ENCODE data around the gene PODXL2.

DNA sequence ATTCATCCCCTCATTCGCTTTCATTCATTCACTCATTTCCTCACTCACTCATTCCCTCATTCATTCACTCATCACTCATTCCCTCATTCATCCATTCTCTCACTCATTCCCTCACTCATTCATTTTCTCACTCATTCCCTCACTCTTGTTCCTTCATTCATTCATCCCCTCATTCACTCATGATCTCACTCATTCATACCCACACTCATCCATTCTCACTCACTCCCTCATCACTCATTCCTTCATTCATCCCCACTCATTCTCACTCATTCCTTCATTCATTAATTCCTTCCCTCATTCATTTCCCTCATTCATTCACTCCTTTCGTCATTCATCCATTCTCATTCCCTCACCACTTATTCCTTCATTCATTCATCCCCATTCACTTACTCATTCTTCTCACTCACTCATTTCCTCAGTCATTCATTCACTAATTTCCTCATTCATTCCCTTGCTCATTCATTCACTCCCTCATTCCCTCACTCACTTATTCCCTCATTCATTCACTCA lies 58.3 kb downstream of the PODXL2 start:
- TF ChIP-seq HDAC2 (IDR thresholded peaks at IDR 0.05; ENCODE audit: borderline replicate concordance in 1 of 2, low read depth in 2 of 2, low read length in 2 of 2), result no peak
- no peak for TF ChIP-seq ASH2L (IDR thresholded peaks at IDR 0.05; ENCODE audit: low read length)
- no peak for TF ChIP-seq POLR2A (IDR thresholded peaks at IDR 0.05; ENCODE audit: control extremely low read depth in 1 of 2, low read depth in 2 of 2, low read length in 2 of 2)
- TF ChIP-seq TEAD4 (IDR thresholded peaks at IDR 0.05; ENCODE audit: low read depth, low read length), result no peak
- no peak for TF ChIP-seq EZH2 (IDR thresholded peaks at IDR 0.05; ENCODE audit: low read depth, low read length, severe bottlenecking)
- TF ChIP-seq, protein P1, sequence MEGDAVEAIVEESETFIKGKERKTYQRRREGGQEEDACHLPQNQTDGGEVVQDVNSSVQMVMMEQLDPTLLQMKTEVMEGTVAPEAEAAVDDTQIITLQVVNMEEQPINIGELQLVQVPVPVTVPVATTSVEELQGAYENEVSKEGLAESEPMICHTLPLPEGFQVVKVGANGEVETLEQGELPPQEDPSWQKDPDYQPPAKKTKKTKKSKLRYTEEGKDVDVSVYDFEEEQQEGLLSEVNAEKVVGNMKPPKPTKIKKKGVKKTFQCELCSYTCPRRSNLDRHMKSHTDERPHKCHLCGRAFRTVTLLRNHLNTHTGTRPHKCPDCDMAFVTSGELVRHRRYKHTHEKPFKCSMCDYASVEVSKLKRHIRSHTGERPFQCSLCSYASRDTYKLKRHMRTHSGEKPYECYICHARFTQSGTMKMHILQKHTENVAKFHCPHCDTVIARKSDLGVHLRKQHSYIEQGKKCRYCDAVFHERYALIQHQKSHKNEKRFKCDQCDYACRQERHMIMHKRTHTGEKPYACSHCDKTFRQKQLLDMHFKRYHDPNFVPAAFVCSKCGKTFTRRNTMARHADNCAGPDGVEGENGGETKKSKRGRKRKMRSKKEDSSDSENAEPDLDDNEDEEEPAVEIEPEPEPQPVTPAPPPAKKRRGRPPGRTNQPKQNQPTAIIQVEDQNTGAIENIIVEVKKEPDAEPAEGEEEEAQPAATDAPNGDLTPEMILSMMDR (IDR thresholded peaks at IDR 0.05; ENCODE audit: control extremely low read depth in 1 of 3, insufficient read depth in 1 of 3, low read depth in 1 of 3, low read length in 3 of 3), result no peak
- TF ChIP-seq EP300 (IDR thresholded peaks at IDR 0.05; ENCODE audit: borderline replicate concordance in 1 of 2, low read depth in 2 of 2, low read length in 2 of 2), result no peak
- no peak for TF ChIP-seq BRCA1 (IDR thresholded peaks at IDR 0.05; ENCODE audit: low read depth, low read length)
- TF ChIP-seq, protein P2, sequence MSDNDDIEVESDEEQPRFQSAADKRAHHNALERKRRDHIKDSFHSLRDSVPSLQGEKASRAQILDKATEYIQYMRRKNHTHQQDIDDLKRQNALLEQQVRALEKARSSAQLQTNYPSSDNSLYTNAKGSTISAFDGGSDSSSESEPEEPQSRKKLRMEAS (IDR thresholded peaks at IDR 0.05), result no peak

Measured in H1 (cell line).